ENCODE measurements around the gene ERICH4.

- no peak for TF ChIP-seq POLR2A (IDR thresholded peaks at IDR 0.05)
- TF ChIP-seq CTCF (IDR thresholded peaks at IDR 0.05): no peak
Measured at GRCh38 chr19:41422456-41422855, 20.5 kb upstream of the ERICH4 start.
